ENCODE results near the gene EFHD2.

Gene EFHD2

GRCh38 chr1:15406614-15407559 lies 2.8 kb upstream of the EFHD2 start:
- POLR2A ChIA-PET (ENCODE audit: low non-redundant PET): interaction anchor here (0.6 kb wide), 1 partner anchor 385 kb away, joined by 3 read pairs; no protein-coding TSS in a partner anchor
- DNase-seq (ENCODE audit: low spot score): no peak
- TF ChIP-seq CTCF (conservative IDR thresholded peaks at IDR 0.05; ENCODE audit: low read depth): no peak
- H3K27ac ChIP-seq: peak overlapping the region; percentile 79
- CTCF ChIA-PET: no interaction called here

GRCh38 chr1:15407580-15407979 lies 2.1 kb upstream of the EFHD2 start:
- ChIA-PET CTCF (no interaction called here), POLR2A (ENCODE audit: low non-redundant PET) (no interaction called here)
- DNase-seq (ENCODE audit: low spot score): no peak
- peak overlapping the region; percentile 79 for H3K27ac ChIP-seq
- TF ChIP-seq CTCF (conservative IDR thresholded peaks at IDR 0.05; ENCODE audit: low read depth): no peak

GRCh38 chr1:15408890-15409387 lies 749 bp upstream of the EFHD2 start:
- POLR2A ChIA-PET (ENCODE audit: low non-redundant PET): no interaction called here
- no peak for DNase-seq (ENCODE audit: low spot score)
- H3K27ac ChIP-seq: peak overlapping the region; percentile 71
- no peak for TF ChIP-seq CTCF (conservative IDR thresholded peaks at IDR 0.05; ENCODE audit: low read depth)
- CTCF ChIA-PET: interaction anchor here (0.6 to 0.7 kb wide), 2 partner anchors 121 to 314 kb away, joined by 4 read pairs; no protein-coding TSS in a partner anchor

- POLR2A ChIA-PET (ENCODE audit: low non-redundant PET): interaction anchor here (0.5 kb wide), 1 partner anchor 28 kb away, joined by 7 read pairs; no protein-coding TSS in a partner anchor
- TF ChIP-seq CTCF (conservative IDR thresholded peaks at IDR 0.05; ENCODE audit: low read depth): no peak
- peak overlapping the region; percentile 71 for H3K27ac ChIP-seq
- DNase-seq (ENCODE audit: low spot score): no peak
- CTCF ChIA-PET: interaction anchor here (1.0 kb wide), 1 partner anchor 87 kb away, joined by 4 read pairs; no protein-coding TSS in a partner anchor
Observed at GRCh38 chr1:15410223-15410883, 665 bp downstream of the EFHD2 start.

- ChIA-PET POLR2A (ENCODE audit: low non-redundant PET) (no interaction called here), CTCF (no interaction called here)
- no peak for DNase-seq (ENCODE audit: low spot score)
- H3K27ac ChIP-seq: peak overlapping the region; percentile 71
- no peak for TF ChIP-seq CTCF (conservative IDR thresholded peaks at IDR 0.05; ENCODE audit: low read depth)
Observed at GRCh38 chr1:15410884-15411245, 1.2 kb downstream of the EFHD2 start.

- ChIA-PET CTCF (interaction anchor here (1.4 kb wide), 1 partner anchor 19 kb away, joined by 4 read pairs; no protein-coding TSS in a partner anchor), POLR2A (ENCODE audit: low non-redundant PET) (no interaction called here)
- peak overlapping the region; percentile 71 for H3K27ac ChIP-seq
- DNase-seq (ENCODE audit: low spot score): no peak
- no peak for TF ChIP-seq CTCF (conservative IDR thresholded peaks at IDR 0.05; ENCODE audit: low read depth)
Observed at GRCh38 chr1:15411593-15412137, 2.0 kb downstream of the EFHD2 start.
